ENCODE data around the gene ENTPD1.
"Not testable (repeated sequence)": the region's sequence is repeated elsewhere in the genome, so short reads cannot be mapped to it uniquely, and the experiment has no call there.

ENTPD1 gene, protein sequence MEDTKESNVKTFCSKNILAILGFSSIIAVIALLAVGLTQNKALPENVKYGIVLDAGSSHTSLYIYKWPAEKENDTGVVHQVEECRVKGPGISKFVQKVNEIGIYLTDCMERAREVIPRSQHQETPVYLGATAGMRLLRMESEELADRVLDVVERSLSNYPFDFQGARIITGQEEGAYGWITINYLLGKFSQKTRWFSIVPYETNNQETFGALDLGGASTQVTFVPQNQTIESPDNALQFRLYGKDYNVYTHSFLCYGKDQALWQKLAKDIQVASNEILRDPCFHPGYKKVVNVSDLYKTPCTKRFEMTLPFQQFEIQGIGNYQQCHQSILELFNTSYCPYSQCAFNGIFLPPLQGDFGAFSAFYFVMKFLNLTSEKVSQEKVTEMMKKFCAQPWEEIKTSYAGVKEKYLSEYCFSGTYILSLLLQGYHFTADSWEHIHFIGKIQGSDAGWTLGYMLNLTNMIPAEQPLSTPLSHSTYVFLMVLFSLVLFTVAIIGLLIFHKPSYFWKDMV

DNA sequence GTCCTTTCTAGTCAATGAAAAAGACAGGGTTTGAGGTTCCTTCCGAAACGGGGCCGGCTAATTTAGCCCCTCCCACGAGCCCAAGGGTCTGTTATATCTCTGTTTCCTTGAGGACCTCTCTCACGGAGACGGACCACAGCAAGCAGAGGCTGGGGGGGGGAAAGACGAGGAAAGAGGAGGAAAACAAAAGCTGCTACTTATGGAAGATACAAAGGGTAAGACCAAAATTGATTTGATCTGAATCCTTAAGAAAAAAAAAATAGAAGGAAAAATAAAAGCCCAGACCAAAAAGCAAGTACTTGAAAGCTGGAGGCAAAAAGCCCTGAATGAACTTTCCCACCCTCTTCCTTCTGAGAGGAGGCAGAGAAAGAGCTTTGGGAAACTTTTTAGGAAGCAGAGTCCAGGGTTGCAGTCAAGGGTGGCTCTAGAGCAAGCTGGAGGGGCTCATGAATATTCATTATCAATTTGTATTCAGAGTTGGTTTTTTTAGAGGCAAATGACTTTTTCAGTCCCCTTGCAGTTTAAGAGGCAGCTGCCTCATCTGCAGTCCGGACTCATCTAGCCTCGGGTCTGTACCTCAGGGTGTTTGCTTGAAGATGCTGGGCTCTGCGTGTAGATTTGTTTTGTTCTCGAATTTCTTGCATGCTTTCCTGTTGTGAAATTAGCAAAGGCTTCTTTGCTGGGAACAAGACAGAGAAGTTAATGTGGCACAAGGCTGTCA is at the start of gene ENTPD1:
TSS of gene ENTPD1 (plus strand) at position 123 of the 721 bp plus-strand sequence. CDS start at position 200, 77 bp downstream.
- H3K9ac ChIP-seq (ENCODE audit: low read length), result peak within 1 kb of the TSS; percentile 15
- H3K4me3 ChIP-seq (ENCODE audit: low read depth in 1 of 2, low read length in 2 of 2), result peak within 1 kb of the TSS; percentile 54 to 58
- H3K4me1 ChIP-seq (ENCODE audit: insufficient read depth, low read length), result peaks cover 26% of the 10 kb centered on the region
- H3K27ac ChIP-seq (ENCODE audit: low read depth, low read length), result peak within 1 kb of the TSS; percentile 81
- H3K36me3 ChIP-seq (ENCODE audit: insufficient read depth, low read length), result no peaks in the 10 kb centered on the region
- no peaks in the 10 kb centered on the region for H3K27me3 ChIP-seq (ENCODE audit: control insufficient read depth in 1 of 2, insufficient read depth in 2 of 2, low read length in 2 of 2)
- H3K9me3 ChIP-seq (ENCODE audit: low read length), result no peaks in the 10 kb centered on the region

DNA sequence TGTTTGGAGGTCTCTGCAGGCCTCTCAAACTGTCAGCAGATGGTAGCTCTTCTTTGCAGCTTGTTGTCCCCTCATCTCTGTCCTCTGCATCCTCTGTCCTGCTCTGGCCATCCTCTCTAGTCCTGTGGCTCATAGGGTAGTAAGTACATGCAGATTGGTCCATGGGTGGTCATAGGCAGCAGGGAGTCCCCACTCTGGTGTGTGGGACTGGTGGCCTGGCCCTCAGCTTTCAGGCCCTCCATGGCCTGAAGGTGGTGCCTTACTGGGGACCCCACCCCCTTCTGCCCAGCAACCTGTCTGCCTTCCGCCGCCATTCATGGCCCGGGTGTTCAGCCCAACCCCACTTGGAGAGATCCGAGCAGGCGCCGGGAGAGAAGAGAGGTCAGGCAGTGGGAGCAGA is 49.4 kb upstream of the ENTPD1 start:
- H3K9me3 ChIP-seq (ENCODE audit: low read length), result no peaks in the 10 kb centered on the region
- no peak overlapping the region for H3K27ac ChIP-seq (ENCODE audit: low read depth, low read length)
- no peaks in the 10 kb centered on the region for H3K27me3 ChIP-seq (ENCODE audit: control insufficient read depth in 1 of 2, insufficient read depth in 2 of 2, low read length in 2 of 2)
- H3K9ac ChIP-seq (ENCODE audit: low read length), result no peak overlapping the region
- H3K36me3 ChIP-seq (ENCODE audit: insufficient read depth, low read length), result no peaks in the 10 kb centered on the region
- H3K4me3 ChIP-seq (ENCODE audit: low read depth in 1 of 2, low read length in 2 of 2), result no peak overlapping the region
- H3K4me1 ChIP-seq (ENCODE audit: insufficient read depth, low read length), result no peaks in the 10 kb centered on the region

DNA sequence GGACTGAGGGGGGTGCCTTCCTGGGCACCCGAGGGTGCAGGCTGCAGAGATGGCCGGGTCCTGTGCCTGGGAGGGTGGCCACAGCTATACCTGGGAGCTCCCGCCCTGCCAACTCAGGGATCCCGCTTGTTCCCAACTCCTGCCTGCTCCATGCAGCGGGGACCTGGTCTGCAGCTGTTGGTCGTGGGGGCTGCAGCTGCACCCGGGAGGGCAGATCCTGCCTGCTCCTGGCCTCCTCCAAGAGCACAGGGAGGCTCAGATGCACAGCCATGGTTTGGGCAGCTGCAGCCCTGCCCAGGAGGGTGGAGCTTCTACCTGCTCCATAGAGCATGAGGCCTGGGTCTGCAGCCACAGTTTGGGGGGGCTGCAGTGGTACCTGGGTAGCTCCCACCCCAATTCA is 49.0 kb upstream of the ENTPD1 start:
- Histone ChIP-seq H3K9me3 (ENCODE audit: low read length) (no peaks in the 10 kb centered on the region), H3K4me1 (ENCODE audit: insufficient read depth, low read length) (no peaks in the 10 kb centered on the region), H3K36me3 (ENCODE audit: insufficient read depth, low read length) (no peaks in the 10 kb centered on the region), H3K27me3 (ENCODE audit: control insufficient read depth in 1 of 2, insufficient read depth in 2 of 2, low read length in 2 of 2) (no peaks in the 10 kb centered on the region), H3K9ac (ENCODE audit: low read length) (no peak overlapping the region), H3K27ac (ENCODE audit: low read depth, low read length) (no peak overlapping the region), H3K4me3 (ENCODE audit: low read depth in 1 of 2, low read length in 2 of 2) (no peak overlapping the region)

DNA sequence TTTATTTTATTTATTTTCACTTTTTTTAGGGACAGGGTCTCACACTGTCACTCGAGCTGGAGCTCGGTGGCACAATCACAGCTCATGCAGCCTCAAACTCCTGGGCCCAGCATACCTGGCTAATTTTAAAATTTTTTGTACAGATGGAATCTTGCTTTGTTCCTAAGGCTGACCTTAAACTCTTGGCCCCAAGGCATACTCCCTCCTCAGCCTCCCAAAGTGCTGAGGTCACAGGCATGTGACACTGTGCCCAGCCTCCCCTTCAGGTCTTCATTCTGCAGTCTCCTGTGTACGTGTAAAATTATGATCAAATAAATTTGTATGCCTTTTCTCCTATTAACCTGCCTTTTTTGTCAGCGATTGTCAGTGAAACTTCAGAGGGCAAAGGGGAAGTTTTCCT is 44.5 kb upstream of the ENTPD1 start:
- Histone ChIP-seq H3K4me1 (ENCODE audit: insufficient read depth, low read length) (no peaks in the 10 kb centered on the region), H3K36me3 (ENCODE audit: insufficient read depth, low read length) (no peaks in the 10 kb centered on the region), H3K27me3 (ENCODE audit: control insufficient read depth in 1 of 2, insufficient read depth in 2 of 2, low read length in 2 of 2) (no peaks in the 10 kb centered on the region), H3K9me3 (ENCODE audit: low read length) (no peaks in the 10 kb centered on the region), H3K4me3 (ENCODE audit: low read depth in 1 of 2, low read length in 2 of 2) (no peak overlapping the region), H3K9ac (ENCODE audit: low read length) (no peak overlapping the region), H3K27ac (ENCODE audit: low read depth, low read length) (no peak overlapping the region)

DNA sequence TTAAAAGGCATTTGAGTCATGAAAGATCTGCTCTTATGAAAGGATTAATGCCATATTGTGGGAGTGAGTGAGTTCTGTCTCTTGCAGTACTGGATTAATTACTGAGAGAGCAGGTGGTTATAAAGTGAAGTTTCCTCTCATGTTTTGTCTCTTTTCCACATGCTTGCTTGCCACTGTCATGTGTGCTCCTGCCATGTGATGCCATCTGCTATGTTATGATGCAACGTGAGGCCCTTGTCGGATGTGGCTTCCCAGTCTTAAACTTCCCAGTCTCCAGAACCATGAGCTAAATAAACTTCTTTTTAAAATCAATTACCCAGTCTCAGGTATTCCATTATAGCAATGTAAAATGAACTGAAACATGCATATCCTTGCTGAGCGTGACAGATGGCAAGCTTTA is 39.5 kb upstream of the ENTPD1 start:
- Histone ChIP-seq H3K4me1 (ENCODE audit: insufficient read depth, low read length) (no peaks in the 10 kb centered on the region), H3K9me3 (ENCODE audit: low read length) (no peaks in the 10 kb centered on the region), H3K27ac (ENCODE audit: low read depth, low read length) (no peak overlapping the region), H3K9ac (ENCODE audit: low read length) (no peak overlapping the region), H3K4me3 (ENCODE audit: low read depth in 1 of 2, low read length in 2 of 2) (no peak overlapping the region), H3K27me3 (ENCODE audit: control insufficient read depth in 1 of 2, insufficient read depth in 2 of 2, low read length in 2 of 2) (no peaks in the 10 kb centered on the region), H3K36me3 (ENCODE audit: insufficient read depth, low read length) (no peaks in the 10 kb centered on the region)

DNA sequence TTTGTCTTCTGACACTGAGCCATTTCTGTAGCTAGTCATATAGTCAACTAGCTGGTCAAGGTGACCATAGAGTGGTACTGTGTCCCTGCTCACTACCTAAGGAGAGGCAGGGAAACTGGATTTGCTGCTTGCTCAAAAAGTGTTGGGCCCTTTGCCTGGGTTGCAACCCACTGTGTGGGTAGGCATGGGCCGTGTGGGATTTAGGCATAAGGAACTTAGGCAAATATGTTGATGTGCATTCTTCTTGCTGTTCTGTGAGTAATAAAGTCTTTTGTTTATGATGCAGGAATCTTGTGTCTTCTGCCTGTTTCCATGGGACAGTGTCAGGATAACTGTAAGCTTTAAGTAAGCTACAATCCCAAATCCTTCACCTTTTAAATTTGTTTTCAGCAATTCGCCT is 39.1 kb upstream of the ENTPD1 start:
- H3K27ac ChIP-seq (ENCODE audit: low read depth, low read length), result no peak overlapping the region
- H3K4me3 ChIP-seq (ENCODE audit: low read depth in 1 of 2, low read length in 2 of 2), result no peak overlapping the region
- no peaks in the 10 kb centered on the region for H3K4me1 ChIP-seq (ENCODE audit: insufficient read depth, low read length)
- no peaks in the 10 kb centered on the region for H3K9me3 ChIP-seq (ENCODE audit: low read length)
- no peaks in the 10 kb centered on the region for H3K27me3 ChIP-seq (ENCODE audit: control insufficient read depth in 1 of 2, insufficient read depth in 2 of 2, low read length in 2 of 2)
- no peak overlapping the region for H3K9ac ChIP-seq (ENCODE audit: low read length)
- no peaks in the 10 kb centered on the region for H3K36me3 ChIP-seq (ENCODE audit: insufficient read depth, low read length)

DNA sequence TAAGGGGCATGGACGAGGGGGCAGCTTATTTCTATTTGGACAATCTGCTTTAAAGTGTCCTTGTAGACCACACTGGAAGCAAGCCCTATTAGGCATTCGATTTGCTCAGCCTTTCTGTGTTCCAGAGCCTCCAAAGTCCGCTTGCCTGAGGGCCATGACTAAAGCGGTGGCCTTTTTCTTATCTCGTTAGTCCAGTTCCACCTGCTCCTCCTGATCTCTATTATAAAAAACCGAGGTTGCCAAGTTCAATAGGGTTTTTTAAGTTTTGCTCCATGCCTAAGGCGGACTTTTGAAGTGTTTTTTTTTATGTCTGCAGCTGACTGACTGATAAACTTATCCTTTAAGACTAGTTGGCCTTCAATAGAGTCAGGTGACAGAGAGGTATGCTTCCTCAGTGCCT is 35.2 kb upstream of the ENTPD1 start:
- not testable (repeated sequence) for H3K9ac ChIP-seq (ENCODE audit: low read length); H3K4me1 ChIP-seq (ENCODE audit: insufficient read depth, low read length); H3K36me3 ChIP-seq (ENCODE audit: insufficient read depth, low read length); H3K27ac ChIP-seq (ENCODE audit: low read depth, low read length); H3K27me3 ChIP-seq (ENCODE audit: control insufficient read depth in 1 of 2, insufficient read depth in 2 of 2, low read length in 2 of 2); H3K9me3 ChIP-seq (ENCODE audit: low read length); H3K4me3 ChIP-seq (ENCODE audit: low read depth in 1 of 2, low read length in 2 of 2)

DNA sequence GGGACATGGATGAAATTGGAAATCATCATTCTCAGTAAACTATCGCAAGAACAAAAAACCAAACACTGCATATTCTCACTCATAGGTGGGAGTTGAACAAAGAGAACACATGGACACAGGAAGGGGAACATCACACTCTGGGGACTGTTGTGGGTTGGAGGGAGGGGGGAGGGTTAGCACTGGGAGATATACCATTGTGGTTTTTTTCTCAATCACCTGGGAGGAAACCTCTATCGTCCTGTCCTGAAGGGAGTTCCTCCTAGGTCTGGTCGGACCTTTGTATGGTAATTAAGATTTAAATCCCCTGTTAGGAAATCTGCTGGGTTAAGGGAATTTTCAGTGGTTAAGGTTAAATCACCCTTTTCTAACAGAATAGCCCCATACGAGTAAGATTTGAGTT is 33.5 kb upstream of the ENTPD1 start:
- not testable (repeated sequence) for H3K36me3 ChIP-seq (ENCODE audit: insufficient read depth, low read length); H3K9ac ChIP-seq (ENCODE audit: low read length); H3K9me3 ChIP-seq (ENCODE audit: low read length); H3K4me1 ChIP-seq (ENCODE audit: insufficient read depth, low read length); H3K27ac ChIP-seq (ENCODE audit: low read depth, low read length); H3K27me3 ChIP-seq (ENCODE audit: control insufficient read depth in 1 of 2, insufficient read depth in 2 of 2, low read length in 2 of 2); H3K4me3 ChIP-seq (ENCODE audit: low read depth in 1 of 2, low read length in 2 of 2)

DNA sequence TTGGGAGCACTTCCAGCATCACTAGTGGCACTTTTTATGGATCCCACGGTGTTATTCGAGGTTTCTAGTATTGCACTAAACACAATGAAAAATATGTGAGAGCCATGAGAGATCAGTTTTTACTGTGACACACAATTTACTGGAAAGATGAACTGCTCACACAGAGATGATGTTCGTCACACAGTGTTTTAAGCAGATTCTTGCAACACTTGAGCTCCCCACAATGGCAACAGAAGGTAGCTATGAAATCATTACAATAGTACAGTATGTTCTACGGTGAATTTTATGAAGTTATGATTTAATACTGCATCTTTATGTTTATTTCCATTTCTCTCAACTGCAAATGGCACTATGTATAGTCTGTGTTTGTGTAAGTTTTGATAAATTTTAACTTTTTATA is 27.4 kb upstream of the ENTPD1 start:
- Histone ChIP-seq H3K27ac (ENCODE audit: low read depth, low read length) (no peak overlapping the region), H3K9ac (ENCODE audit: low read length) (no peak overlapping the region), H3K4me3 (ENCODE audit: low read depth in 1 of 2, low read length in 2 of 2) (no peak overlapping the region), H3K4me1 (ENCODE audit: insufficient read depth, low read length) (no peaks in the 10 kb centered on the region), H3K36me3 (ENCODE audit: insufficient read depth, low read length) (no peaks in the 10 kb centered on the region), H3K9me3 (ENCODE audit: low read length) (no peaks in the 10 kb centered on the region), H3K27me3 (ENCODE audit: control insufficient read depth in 1 of 2, insufficient read depth in 2 of 2, low read length in 2 of 2) (no peaks in the 10 kb centered on the region)

DNA sequence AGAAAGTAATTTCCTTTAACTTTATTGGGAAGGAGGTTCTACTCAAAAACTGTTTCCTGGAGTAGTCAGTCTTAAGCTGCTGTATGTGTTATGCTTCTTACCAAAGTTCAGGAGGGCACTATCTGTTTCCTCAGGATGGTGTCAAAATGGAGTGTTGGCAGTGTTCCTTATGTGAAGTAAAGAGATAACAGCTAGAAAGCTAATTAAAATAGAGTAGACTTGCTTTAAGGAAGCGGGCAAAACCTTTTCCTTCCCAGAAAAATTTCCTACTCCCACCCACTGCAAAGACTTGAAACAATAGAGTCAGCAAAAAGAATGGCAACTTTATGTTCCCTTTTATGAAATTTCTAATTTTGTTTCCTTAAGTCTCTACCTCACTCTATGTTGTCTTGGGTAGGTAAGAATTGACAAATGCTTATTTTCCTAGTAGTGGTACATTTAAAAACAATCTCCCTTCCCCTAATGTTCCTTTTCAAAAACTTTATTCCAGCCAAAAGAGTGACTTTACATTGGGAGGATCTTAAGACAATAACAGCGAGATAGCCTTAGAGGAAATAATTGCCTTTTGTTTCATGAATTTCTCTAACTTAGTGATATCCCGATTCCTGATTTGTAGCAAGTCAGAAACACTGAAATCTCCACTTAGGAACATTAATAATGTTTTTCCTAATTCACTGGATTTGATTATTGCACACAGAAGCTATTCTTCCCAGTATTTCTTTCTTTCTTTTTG is 26.5 kb upstream of the ENTPD1 start:
- no peaks in the 10 kb centered on the region for H3K27me3 ChIP-seq (ENCODE audit: control insufficient read depth in 1 of 2, insufficient read depth in 2 of 2, low read length in 2 of 2)
- no peaks in the 10 kb centered on the region for H3K9me3 ChIP-seq (ENCODE audit: low read length)
- no peaks in the 10 kb centered on the region for H3K36me3 ChIP-seq (ENCODE audit: insufficient read depth, low read length)
- H3K9ac ChIP-seq (ENCODE audit: low read length), result no peak overlapping the region
- H3K4me1 ChIP-seq (ENCODE audit: insufficient read depth, low read length), result no peaks in the 10 kb centered on the region
- H3K27ac ChIP-seq (ENCODE audit: low read depth, low read length), result no peak overlapping the region
- H3K4me3 ChIP-seq (ENCODE audit: low read depth in 1 of 2, low read length in 2 of 2), result no peak overlapping the region

DNA sequence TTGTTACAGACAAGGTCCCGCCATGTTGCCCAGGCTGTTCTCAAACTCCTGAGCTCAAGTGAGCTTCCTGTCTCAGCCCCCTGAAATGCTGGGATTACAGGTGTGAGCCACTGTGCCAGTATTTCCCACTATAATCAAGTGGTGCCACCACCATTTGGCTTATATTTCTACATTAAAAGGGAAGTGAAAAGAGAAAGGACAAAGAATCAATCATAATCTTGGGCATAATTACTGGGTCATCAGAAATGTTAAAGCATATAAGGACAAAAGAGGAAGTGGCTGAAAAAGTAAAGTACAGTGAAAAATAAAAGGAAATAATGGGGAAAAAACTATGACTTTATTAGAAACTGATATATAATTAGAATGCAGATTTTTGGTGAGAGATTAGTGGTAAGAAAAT is 25.7 kb upstream of the ENTPD1 start:
- no peak overlapping the region for H3K27ac ChIP-seq (ENCODE audit: low read depth, low read length)
- H3K4me3 ChIP-seq (ENCODE audit: low read depth in 1 of 2, low read length in 2 of 2), result no peak overlapping the region
- no peak overlapping the region for H3K9ac ChIP-seq (ENCODE audit: low read length)
- H3K4me1 ChIP-seq (ENCODE audit: insufficient read depth, low read length), result no peaks in the 10 kb centered on the region
- H3K27me3 ChIP-seq (ENCODE audit: control insufficient read depth in 1 of 2, insufficient read depth in 2 of 2, low read length in 2 of 2), result no peaks in the 10 kb centered on the region
- H3K36me3 ChIP-seq (ENCODE audit: insufficient read depth, low read length), result no peaks in the 10 kb centered on the region
- H3K9me3 ChIP-seq (ENCODE audit: low read length), result no peaks in the 10 kb centered on the region

Data from muscle layer of colon (tissue), 2 donors.